Measurements from ENCODE around the gene RHBDL2. TPM values are rescaled to one million over a fixed set of nuclear protein-coding genes. Genes with fewer than 3 reads are reported as not detected.

The RHBDL2 gene
- total and polyA plus RNA-seq, 4 donors = 0.14 to 0.28 (median 0.17) TPM; not detected in 1

DNA sequence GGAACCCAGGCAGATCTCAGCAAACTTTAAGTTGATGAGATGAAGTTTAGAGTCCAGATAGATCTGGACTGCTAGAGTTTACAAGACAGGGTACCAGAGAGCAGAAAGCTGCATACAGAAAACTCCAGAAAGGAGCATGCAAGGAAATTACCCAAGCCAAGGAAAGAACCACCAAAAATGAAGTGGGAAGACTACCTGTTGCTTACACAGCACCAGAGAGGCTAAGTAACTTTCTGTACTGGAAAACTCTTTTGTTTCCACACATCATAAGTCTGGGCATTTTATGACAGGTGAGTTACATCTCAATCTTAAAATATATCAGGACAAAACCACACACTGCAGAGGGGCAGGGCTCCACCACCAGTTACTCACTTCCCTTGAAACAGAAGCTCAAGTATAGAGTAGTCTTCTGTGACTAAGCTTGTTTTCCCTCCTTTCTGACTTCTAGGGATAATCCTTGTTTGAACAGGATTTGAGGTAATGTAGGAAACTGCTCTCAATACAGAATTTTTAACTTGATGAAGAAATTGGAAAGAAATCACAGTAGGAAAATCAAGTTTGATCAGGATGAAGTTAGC, 42.9 kb downstream of the RHBDL2 start:
- no peak for TF ChIP-seq HNF4G (IDR thresholded peaks at IDR 0.05)
- no peak for TF ChIP-seq HNF4A (conservative IDR thresholded peaks at IDR 0.05)
- no peak overlapping the region for H3K9ac ChIP-seq (ENCODE audit: low read depth in 1 of 2, low read length in 2 of 2)
- DNase-seq (ENCODE audit: low spot score) = no peak

DNA sequence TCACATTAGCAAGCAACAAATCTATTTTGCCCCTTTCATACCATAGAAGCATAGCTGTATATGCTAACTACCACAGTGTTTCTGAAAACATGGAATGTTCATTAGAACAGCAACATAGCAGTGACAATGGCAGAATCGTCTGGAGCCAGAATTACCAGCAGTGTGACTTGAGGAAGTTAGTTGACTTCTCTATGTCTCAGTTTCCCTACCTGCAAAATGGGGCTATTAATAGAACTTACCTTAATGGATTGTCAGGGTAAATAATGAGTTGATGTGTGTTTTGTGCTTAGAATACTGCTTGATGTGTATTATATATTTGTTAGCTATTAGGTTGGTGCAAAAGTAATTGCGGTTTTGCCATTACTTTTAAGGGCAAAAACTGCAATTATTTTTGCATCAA, 45.5 kb downstream of the RHBDL2 start:
- H3K9ac ChIP-seq (ENCODE audit: low read depth in 1 of 2, low read length in 2 of 2) = no peak overlapping the region

More for the DNA sequence above, 42.9 kb downstream of the RHBDL2 start:
- no peak overlapping the region for H3K4me3 ChIP-seq (ENCODE audit: low read depth in 1 of 3, low read length in 3 of 3)
- no peak overlapping the region for H3K27ac ChIP-seq (ENCODE audit: low read depth in 1 of 2, low read length in 2 of 2)
- no peaks in the 10 kb centered on the region for H3K36me3 ChIP-seq (ENCODE audit: control insufficient read depth in 4 of 4, insufficient read depth in 3 of 4, low read depth in 1 of 4, low read length in 3 of 4)
- no peaks in the 10 kb centered on the region for H3K27me3 ChIP-seq (ENCODE audit: control insufficient read depth in 4 of 4, insufficient read depth in 4 of 4, low read length in 3 of 4)
- no peaks in the 10 kb centered on the region for H3K9me3 ChIP-seq (ENCODE audit: control insufficient read depth in 4 of 4, low read length in 3 of 4)
- H3K4me1 ChIP-seq (ENCODE audit: control insufficient read depth in 4 of 4, insufficient read depth in 4 of 4, low read length in 3 of 4) = no peaks in the 10 kb centered on the region

More for the DNA sequence above, 45.5 kb downstream of the RHBDL2 start:
- Histone ChIP-seq H3K4me1 (ENCODE audit: control insufficient read depth in 4 of 4, insufficient read depth in 4 of 4, low read length in 3 of 4) (no peaks in the 10 kb centered on the region), H3K9me3 (ENCODE audit: control insufficient read depth in 4 of 4, low read length in 3 of 4) (no peaks in the 10 kb centered on the region), H3K27me3 (ENCODE audit: control insufficient read depth in 4 of 4, insufficient read depth in 4 of 4, low read length in 3 of 4) (no peaks in the 10 kb centered on the region), H3K27ac (ENCODE audit: low read depth in 1 of 2, low read length in 2 of 2) (no peak overlapping the region), H3K36me3 (ENCODE audit: control insufficient read depth in 4 of 4, insufficient read depth in 3 of 4, low read depth in 1 of 4, low read length in 3 of 4) (no peaks in the 10 kb centered on the region), H3K4me3 (ENCODE audit: low read depth in 1 of 3, low read length in 3 of 3) (no peak overlapping the region)
- TF ChIP-seq, protein P1, sequence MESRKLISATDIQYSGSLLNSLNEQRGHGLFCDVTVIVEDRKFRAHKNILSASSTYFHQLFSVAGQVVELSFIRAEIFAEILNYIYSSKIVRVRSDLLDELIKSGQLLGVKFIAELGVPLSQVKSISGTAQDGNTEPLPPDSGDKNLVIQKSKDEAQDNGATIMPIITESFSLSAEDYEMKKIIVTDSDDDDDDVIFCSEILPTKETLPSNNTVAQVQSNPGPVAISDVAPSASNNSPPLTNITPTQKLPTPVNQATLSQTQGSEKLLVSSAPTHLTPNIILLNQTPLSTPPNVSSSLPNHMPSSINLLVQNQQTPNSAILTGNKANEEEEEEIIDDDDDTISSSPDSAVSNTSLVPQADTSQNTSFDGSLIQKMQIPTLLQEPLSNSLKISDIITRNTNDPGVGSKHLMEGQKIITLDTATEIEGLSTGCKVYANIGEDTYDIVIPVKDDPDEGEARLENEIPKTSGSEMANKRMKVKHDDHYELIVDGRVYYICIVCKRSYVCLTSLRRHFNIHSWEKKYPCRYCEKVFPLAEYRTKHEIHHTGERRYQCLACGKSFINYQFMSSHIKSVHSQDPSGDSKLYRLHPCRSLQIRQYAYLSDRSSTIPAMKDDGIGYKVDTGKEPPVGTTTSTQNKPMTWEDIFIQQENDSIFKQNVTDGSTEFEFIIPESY (IDR thresholded peaks at IDR 0.05) = no peak
- no peak for TF ChIP-seq NR2F2 (IDR thresholded peaks at IDR 0.05)
- TF ChIP-seq, protein P2, sequence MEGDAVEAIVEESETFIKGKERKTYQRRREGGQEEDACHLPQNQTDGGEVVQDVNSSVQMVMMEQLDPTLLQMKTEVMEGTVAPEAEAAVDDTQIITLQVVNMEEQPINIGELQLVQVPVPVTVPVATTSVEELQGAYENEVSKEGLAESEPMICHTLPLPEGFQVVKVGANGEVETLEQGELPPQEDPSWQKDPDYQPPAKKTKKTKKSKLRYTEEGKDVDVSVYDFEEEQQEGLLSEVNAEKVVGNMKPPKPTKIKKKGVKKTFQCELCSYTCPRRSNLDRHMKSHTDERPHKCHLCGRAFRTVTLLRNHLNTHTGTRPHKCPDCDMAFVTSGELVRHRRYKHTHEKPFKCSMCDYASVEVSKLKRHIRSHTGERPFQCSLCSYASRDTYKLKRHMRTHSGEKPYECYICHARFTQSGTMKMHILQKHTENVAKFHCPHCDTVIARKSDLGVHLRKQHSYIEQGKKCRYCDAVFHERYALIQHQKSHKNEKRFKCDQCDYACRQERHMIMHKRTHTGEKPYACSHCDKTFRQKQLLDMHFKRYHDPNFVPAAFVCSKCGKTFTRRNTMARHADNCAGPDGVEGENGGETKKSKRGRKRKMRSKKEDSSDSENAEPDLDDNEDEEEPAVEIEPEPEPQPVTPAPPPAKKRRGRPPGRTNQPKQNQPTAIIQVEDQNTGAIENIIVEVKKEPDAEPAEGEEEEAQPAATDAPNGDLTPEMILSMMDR (IDR thresholded peaks at IDR 0.05; ENCODE audit: low read depth, low read length, missing input control) = no peak
- no peak for TF ChIP-seq HNF4A (conservative IDR thresholded peaks at IDR 0.05)
- no peak for TF ChIP-seq RXRA (IDR thresholded peaks at IDR 0.05)
- TF ChIP-seq REST (IDR thresholded peaks at IDR 0.05) = no peak
- TF ChIP-seq SP1 (IDR thresholded peaks at IDR 0.05) = no peak
- TF ChIP-seq FOXA1 (IDR thresholded peaks at IDR 0.05) = no peak
- TF ChIP-seq ATF3 (IDR thresholded peaks at IDR 0.05) = no peak
- no peak for DNase-seq (ENCODE audit: low spot score)
- WGBS = 95% methylated on average over 2 of the region's 2 CpGs
